K562 (cell line): ENCODE data around the gene SNX9.

Source experiments
- CCNT2 ChIP-seq: IDR thresholded peaks from 2 replicates; pipeline ENCODE4 v1.6.1; 2011; ENCODE audit warnings: borderline replicate concordance, low read depth, mild to moderate bottlenecking, moderate library complexity, mixed read lengths, low read length; ENCODE audit not compliant: insufficient read length; ENCODE audit errors: extremely low read depth
- GABPA ChIP-seq: fragments of 200-800 bp; sonication (Bioruptor generic); conservative IDR thresholded peaks from 2 replicates; pipeline ENCODE4 v1.6.1; 2016; ENCODE audit warnings: low read depth, missing genetic modification characterization, missing compliant biosample characterization
- MAX ChIP-seq: sonication (generic); formaldehyde crosslinking; IDR thresholded peaks from 2 replicates; pipeline ENCODE4 v1.9.0; 2022; ENCODE audit warnings: mild to moderate bottlenecking, missing genetic modification reagents
- THRB ChIP-seq: fragments of 450-650 bp; formaldehyde crosslinking; conservative IDR thresholded peaks from 2 replicates; pipeline ENCODE4 v1.4.0; 2022; ENCODE audit warnings: mild to moderate bottlenecking, missing genetic modification characterization
- U2AF2 ChIP-seq: fragments of 200-400 bp; formaldehyde crosslinking; optimal IDR thresholded peaks from 2 replicates; pipeline ENCODE3; 2017; ENCODE audit warnings: low read depth, mild to moderate bottlenecking, low read length
- ZHX1 ChIP-seq: fragments of 150-350 bp; conservative IDR thresholded peaks from 2 replicates; pipeline ENCODE4 v1.6.1; 2014; ENCODE audit warnings: low read length

- TF ChIP-seq MAX (no peak), ZHX1 (no peak), CCNT2 (no peak), GABPA (tag) (no peak), U2AF2 (no peak), THRB (CRISPR knock-in tag) (no peak)
Measured at GRCh38 chr6:157946053-157946617, 123.1 kb downstream of the SNX9 start.
